H1 (cell line): ENCODE results near the gene COMMD1.

Experiments
- CTCF ChIP-seq, 3 experiments: IDR thresholded peaks; 1 replicate in 2 of 3; 2 replicates in 1 of 3; pipeline versions ENCODE4 v1.5.1 to v1.6.1; 2011; ENCODE audit warnings: low read length in 3 of 3, mild to moderate bottlenecking in 3 of 3, inconsistent platforms in 2 of 3, low read depth in 1 of 3, moderate library complexity in 1 of 3; ENCODE audit not compliant: insufficient read depth in 1 of 3; ENCODE audit errors: control extremely low read depth in 1 of 3
- POLR2A ChIP-seq, 2 experiments: IDR thresholded peaks; 1 replicate in 1 of 2; 2 replicates in 1 of 2; pipeline ENCODE4 v1.6.1; 2011; ENCODE audit warnings: low read depth in 2 of 2, low read length in 2 of 2, mild to moderate bottlenecking in 2 of 2; ENCODE audit errors: control extremely low read depth in 1 of 2
- SP1 ChIP-seq: IDR thresholded peaks from 2 replicates; pipeline ENCODE4 v1.6.1; 2011; ENCODE audit warnings: low read depth, low read length
- USF2 ChIP-seq: IDR thresholded peaks from 2 replicates; pipeline ENCODE4 v1.6.1; 2011; ENCODE audit warnings: low read length, improper control_type of control experiment
- YY1 ChIP-seq: IDR thresholded peaks from 2 replicates; pipeline ENCODE4 v1.6.1; 2011; ENCODE audit warnings: low read depth, mild to moderate bottlenecking, low read length

GRCh38 chr2:62142054-62142453 lies 236.6 kb downstream of the COMMD1 start:
- no peak for TF ChIP-seq SP1
- no peak for TF ChIP-seq USF2
- no peak for TF ChIP-seq POLR2A (IDR thresholded peaks at IDR 0.05; ENCODE audit: control extremely low read depth in 1 of 2, low read depth in 2 of 2, low read length in 2 of 2)
- TF ChIP-seq CTCF (IDR thresholded peaks at IDR 0.05; ENCODE audit: control extremely low read depth in 1 of 3, insufficient read depth in 1 of 3, low read depth in 1 of 3, low read length in 3 of 3): no peak
- no peak for TF ChIP-seq YY1
